Measurements from ENCODE around the gene THADA. TPM values are rescaled to one million over a fixed set of nuclear protein-coding genes. Genes with fewer than 3 reads are reported as not detected.

The THADA gene
- total and polyA plus RNA-seq, 10 donors, result 14.2 to 51.3 (median 40.0) TPM

- TF ChIP-seq CTCF (IDR thresholded peaks at IDR 0.05 in 8 of 11, conservative IDR thresholded peaks at IDR 0.05 in 3 of 11), result no peak
- no peak for TF ChIP-seq POLR2A (IDR thresholded peaks at IDR 0.05)
- no peak for TF ChIP-seq POLR2AphosphoS5 (IDR thresholded peaks at IDR 0.05)
- H3K27ac ChIP-seq, result peak overlapping the region in 4 of 8 donors; percentile 11 to 70 (median 28)
- no peak for DNase-seq
- no peaks in the 10 kb centered on the region for H3K27me3 ChIP-seq (replicated peaks in 1 of 7)
- H3K9me3 ChIP-seq, result no peaks in the 10 kb centered on the region
- intact Hi-C loops (cut with DNase I; ENCODE audit: low total_unique reads), result no loop called here
- 76 to 88% (median 80%) methylated on average over 4 of the region's 4 CpGs for WGBS, 5 donors
- H3K36me3 ChIP-seq, result peaks cover 0 to 4% (median 0%) of the 10 kb centered on the region in 6 donors
- no peak overlapping the region for H3K4me3 ChIP-seq
- peaks cover 0 to 85% (median 48%) of the 10 kb centered on the region in 6 donors for H3K4me1 ChIP-seq
Measured at GRCh38 chr2:43458014-43458628, 137.7 kb downstream of the THADA start.

GRCh38 chr2:43455731-43456642 is 139.9 kb downstream of the THADA start:
- Histone ChIP-seq H3K4me1 (peaks cover 0 to 65% (median 37%) of the 10 kb centered on the region in 6 donors), H3K4me3 (no peak overlapping the region), H3K27me3 (replicated peaks in 1 of 7) (no peaks in the 10 kb centered on the region), H3K27ac (peak overlapping the region in 6 of 8 donors; percentile 13 to 66 (median 44)), H3K9me3 (peaks cover 0 to 4% (median 2%) of the 10 kb centered on the region in 8 donors), H3K36me3 (peaks cover 0 to 17% (median 0%) of the 10 kb centered on the region in 6 donors)
- intact Hi-C loops (cut with DNase I; ENCODE audit: low total_unique reads), result no loop called here
- WGBS, 5 donors, result 37 to 50% (median 40%) methylated on average over 6 of the region's 6 CpGs
- no peak for TF ChIP-seq POLR2A (IDR thresholded peaks at IDR 0.05)
- peak in 1 of 11 experiments; percentile 13 for TF ChIP-seq CTCF (IDR thresholded peaks at IDR 0.05 in 8 of 11, conservative IDR thresholded peaks at IDR 0.05 in 3 of 11)
- no peak for TF ChIP-seq POLR2AphosphoS5 (IDR thresholded peaks at IDR 0.05)
- DNase-seq, result no peak

GRCh38 chr2:43455296-43455695 is 140.5 kb downstream of the THADA start:
- H3K4me3 ChIP-seq, result no peak overlapping the region
- H3K36me3 ChIP-seq, result peaks cover 0 to 24% (median 0%) of the 10 kb centered on the region in 6 donors
- 72 to 89% (median 74%) methylated on average over 5 of the region's 5 CpGs for WGBS, 5 donors
- H3K27me3 ChIP-seq (replicated peaks in 1 of 7), result no peaks in the 10 kb centered on the region
- TF ChIP-seq POLR2A (IDR thresholded peaks at IDR 0.05) (no peak), POLR2AphosphoS5 (IDR thresholded peaks at IDR 0.05) (no peak), CTCF (IDR thresholded peaks at IDR 0.05 in 8 of 11, conservative IDR thresholded peaks at IDR 0.05 in 3 of 11) (no peak)
- no peak for DNase-seq
- peaks cover 0 to 59% (median 37%) of the 10 kb centered on the region in 6 donors for H3K4me1 ChIP-seq
- H3K27ac ChIP-seq, result peak overlapping the region in 4 of 8 donors; percentile 29 to 66 (median 58)
- peaks cover 0 to 11% (median 7%) of the 10 kb centered on the region in 8 donors for H3K9me3 ChIP-seq
- intact Hi-C loops (cut with DNase I; ENCODE audit: low total_unique reads), result no loop called here
